Upper lobe of right lung (tissue), 1 donor: ENCODE data around the gene CYTH2. TPM values are rescaled to one million over a fixed set of nuclear protein-coding genes. Genes with fewer than 3 reads are reported as not detected.

Source experiments
- ATAC-seq: fragments of 200-7000 bp; cut with Tn5 transposase; one replicate; pipeline ENCODE4 v1.9.1; 2020; ENCODE audit warnings: mild to moderate bottlenecking, moderate library complexity
- DNase-seq: peaks from one replicate; pipeline ENCODE4 v3.0.0-alpha.2; 2020
- H3K27ac ChIP-seq: fragments of 200-600 bp; one replicate; pipeline ENCODE4 v1.8.0; 2022
- H3K27me3 ChIP-seq: fragments of 200-600 bp; one replicate; pipeline ENCODE4 v1.8.0; 2022; ENCODE audit warnings: mild to moderate bottlenecking
- H3K36me3 ChIP-seq: fragments of 200-600 bp; one replicate; pipeline ENCODE4 v1.8.0; 2022
- H3K4me1 ChIP-seq: fragments of 200-600 bp; one replicate; pipeline ENCODE4 v1.8.0; 2022
- H3K4me3 ChIP-seq: fragments of 200-600 bp; one replicate; pipeline ENCODE4 v1.8.0; 2022; ENCODE audit warnings: mild to moderate bottlenecking
- H3K9me3 ChIP-seq: fragments of 200-600 bp; one replicate; pipeline ENCODE4 v1.8.0; 2022
- intact Hi-C: fragments of 100-400 bp; cut with DNase I; formaldehyde crosslinking; loops from one replicate; pipeline ENCODE4 v1.11.0; 2022
- total RNA-seq: library from RNA; stranded (reverse); fragmentation: NEBNext Ultra II Directional; extraction: Animal tissue kit (Norgen Biotek cat#: 25700); gene quantifications from one replicate; pipeline ENCODE4 v1.2.1, GENCODE V29; 2021
- TF ChIP-seq, protein P1 (sequence below): fragments of 200-600 bp; IDR thresholded peaks from one replicate; pipeline ENCODE4 v1.8.0; 2022; ENCODE audit warnings: antibody characterized with exemption
- donor health status: DM: no; HTN: yes; CAD: no; lungs with severe emphysema.

The CYTH2 gene
- total RNA-seq, 1 donor from 2014 or later, result 60.7 TPM

DNA sequence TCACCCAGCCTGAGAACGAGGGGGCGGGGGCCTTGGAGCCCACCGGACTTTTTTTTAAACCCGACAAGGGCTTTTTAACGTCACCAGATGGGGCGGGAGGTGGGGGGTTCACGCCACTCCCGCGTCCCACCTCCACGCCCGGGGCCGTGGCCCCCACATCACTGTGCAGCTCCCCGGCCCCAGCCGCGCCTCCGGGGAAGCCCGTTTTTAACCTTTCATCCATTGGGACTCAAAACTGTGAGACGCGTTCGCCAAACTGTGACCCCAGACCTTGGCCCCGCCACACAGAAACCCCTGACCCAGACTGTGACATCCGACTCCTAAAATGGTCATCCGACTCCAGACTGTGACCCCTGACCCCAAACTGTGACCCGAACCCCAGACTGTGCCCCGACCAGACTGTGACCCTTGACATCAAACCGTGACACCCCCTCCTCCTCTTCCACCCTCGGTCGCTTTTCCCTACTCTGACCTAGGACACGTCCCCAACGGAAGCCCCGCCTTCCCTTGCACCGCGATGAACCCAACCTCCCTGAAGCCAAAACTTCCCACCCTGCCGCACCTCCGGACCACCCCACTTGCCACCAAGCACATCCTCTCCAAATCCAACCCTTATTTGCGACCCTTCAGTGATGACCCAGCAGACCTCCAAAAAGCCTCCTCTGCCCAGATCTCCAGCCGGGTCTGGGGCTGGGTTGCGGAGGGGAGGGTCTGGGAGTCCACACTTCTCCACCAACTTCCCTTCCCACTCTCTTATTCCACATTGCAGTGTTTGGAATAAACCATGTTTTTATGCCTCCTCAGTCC lies 24.8 kb upstream of the CYTH2 start:
- Histone ChIP-seq H3K4me1 (peaks cover 13% of the 10 kb centered on the region), H3K9me3 (no peaks in the 10 kb centered on the region), H3K27ac (no peak overlapping the region), H3K36me3 (peaks cover 26% of the 10 kb centered on the region), H3K27me3 (peaks cover 24% of the 10 kb centered on the region), H3K4me3 (peak overlapping the region; percentile 100)
- no peak for ATAC-seq
- intact Hi-C loops, result no loop called here
- DNase-seq, result no peak
- TF ChIP-seq, protein P1, sequence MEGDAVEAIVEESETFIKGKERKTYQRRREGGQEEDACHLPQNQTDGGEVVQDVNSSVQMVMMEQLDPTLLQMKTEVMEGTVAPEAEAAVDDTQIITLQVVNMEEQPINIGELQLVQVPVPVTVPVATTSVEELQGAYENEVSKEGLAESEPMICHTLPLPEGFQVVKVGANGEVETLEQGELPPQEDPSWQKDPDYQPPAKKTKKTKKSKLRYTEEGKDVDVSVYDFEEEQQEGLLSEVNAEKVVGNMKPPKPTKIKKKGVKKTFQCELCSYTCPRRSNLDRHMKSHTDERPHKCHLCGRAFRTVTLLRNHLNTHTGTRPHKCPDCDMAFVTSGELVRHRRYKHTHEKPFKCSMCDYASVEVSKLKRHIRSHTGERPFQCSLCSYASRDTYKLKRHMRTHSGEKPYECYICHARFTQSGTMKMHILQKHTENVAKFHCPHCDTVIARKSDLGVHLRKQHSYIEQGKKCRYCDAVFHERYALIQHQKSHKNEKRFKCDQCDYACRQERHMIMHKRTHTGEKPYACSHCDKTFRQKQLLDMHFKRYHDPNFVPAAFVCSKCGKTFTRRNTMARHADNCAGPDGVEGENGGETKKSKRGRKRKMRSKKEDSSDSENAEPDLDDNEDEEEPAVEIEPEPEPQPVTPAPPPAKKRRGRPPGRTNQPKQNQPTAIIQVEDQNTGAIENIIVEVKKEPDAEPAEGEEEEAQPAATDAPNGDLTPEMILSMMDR, result no peak

DNA sequence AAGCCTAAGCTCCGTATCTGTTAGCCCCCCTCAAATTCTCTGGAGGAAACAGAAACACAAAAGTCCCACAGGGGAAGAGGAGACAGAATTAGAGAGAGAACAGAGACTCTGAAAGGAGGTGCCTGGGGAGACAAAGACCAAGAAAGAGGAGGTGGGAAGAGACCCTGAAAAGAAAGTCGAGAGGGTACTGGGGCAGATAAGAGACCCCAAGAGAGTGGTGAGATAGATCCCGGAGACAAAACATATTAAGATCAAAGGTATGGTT lies 24.3 kb upstream of the CYTH2 start:
- peaks cover 13% of the 10 kb centered on the region for H3K4me1 ChIP-seq
- H3K9me3 ChIP-seq, result no peaks in the 10 kb centered on the region
- H3K36me3 ChIP-seq, result peaks cover 32% of the 10 kb centered on the region
- DNase-seq, result no peak
- ATAC-seq, result no peak
- TF ChIP-seq, protein P1, result no peak
- peak overlapping the region; percentile 88 for H3K27ac ChIP-seq
- intact Hi-C loops, result no loop called here
- peak overlapping the region; percentile 100 for H3K4me3 ChIP-seq
- peaks cover 24% of the 10 kb centered on the region for H3K27me3 ChIP-seq

DNA sequence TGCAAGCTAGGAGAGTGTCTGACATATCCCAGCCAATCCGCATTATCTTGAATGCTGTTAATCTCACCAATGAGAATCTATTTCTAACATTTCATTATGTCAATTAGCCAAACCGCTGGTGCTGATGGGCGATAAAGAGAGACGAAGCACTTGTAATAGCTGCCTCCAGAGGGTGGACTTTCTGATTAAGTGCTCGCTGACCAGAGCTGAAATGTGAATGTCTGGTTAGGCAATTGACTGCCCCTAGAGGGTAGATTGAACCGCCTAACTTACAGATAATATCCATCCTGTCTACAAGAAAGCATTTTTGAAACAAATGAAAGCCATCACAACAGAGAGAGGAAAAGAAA lies 23.9 kb upstream of the CYTH2 start:
- peaks cover 24% of the 10 kb centered on the region for H3K27me3 ChIP-seq
- no peak for DNase-seq
- no peaks in the 10 kb centered on the region for H3K9me3 ChIP-seq
- ATAC-seq, result peak; percentile 24
- peaks cover 35% of the 10 kb centered on the region for H3K36me3 ChIP-seq
- TF ChIP-seq, protein P1, result peak; percentile 48
- intact Hi-C loops, result no loop called here
- peak overlapping the region; percentile 100 for H3K4me3 ChIP-seq
- peak overlapping the region; percentile 88 for H3K27ac ChIP-seq
- peaks cover 13% of the 10 kb centered on the region for H3K4me1 ChIP-seq

DNA sequence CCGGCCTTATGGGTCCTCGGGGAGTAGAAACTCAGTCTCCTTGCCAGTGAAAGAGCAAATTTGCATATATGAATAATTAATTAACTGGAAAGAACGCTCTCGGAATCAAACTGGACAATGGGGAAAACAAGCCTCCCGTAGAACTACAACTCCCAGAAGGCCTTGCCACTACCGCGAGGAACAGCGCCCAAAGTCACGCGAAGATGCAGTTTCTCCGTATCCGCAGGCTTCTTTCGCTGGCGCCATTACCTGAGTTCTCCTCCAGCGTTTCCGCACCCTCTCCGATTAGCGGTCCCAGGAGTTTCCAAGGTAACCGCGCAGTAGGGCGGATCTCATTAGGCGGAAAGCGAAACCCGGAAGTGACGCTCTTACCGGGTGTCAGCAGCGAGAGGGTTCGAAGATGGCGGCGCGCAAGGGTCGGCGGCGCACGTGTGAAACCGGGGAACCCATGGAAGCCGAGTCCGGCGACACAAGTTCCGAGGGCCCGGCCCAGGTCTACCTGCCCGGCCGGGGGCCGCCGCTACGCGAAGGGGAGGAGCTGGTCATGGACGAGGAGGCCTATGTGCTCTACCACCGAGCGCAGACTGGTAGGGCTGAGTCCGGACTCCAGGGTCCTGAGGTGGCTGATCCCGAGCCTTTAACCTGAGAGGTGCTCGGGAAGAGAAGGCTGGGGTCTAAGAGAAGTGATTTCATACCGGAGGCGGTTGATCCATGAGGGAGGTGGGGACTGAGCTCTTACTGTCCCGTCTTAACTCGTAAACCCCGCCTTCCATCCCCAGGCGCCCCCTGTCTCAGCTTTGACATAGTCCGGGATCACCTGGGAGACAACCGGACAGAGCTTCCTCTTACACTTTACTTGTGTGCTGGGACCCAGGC lies 23.3 kb upstream of the CYTH2 start, which contains the start of gene GRWD1:
GRWD1 (plus strand) TSS at position 378 of the 876 bp plus-strand sequence; CDS start at position 401, 23 bp downstream.
- intact Hi-C loops, result no loop called here
- ATAC-seq (peak; percentile 94), DNase-seq (peak; percentile 92)
- Histone ChIP-seq H3K27ac (peak within 1 kb of the TSS; percentile 88), H3K27me3 (peaks cover 23% of the 10 kb centered on the region), H3K4me3 (peak within 1 kb of the TSS; percentile 100), H3K9me3 (no peaks in the 10 kb centered on the region), H3K4me1 (peaks cover 13% of the 10 kb centered on the region), H3K36me3 (peaks cover 42% of the 10 kb centered on the region)
- TF ChIP-seq, protein P1, result no peak

DNA sequence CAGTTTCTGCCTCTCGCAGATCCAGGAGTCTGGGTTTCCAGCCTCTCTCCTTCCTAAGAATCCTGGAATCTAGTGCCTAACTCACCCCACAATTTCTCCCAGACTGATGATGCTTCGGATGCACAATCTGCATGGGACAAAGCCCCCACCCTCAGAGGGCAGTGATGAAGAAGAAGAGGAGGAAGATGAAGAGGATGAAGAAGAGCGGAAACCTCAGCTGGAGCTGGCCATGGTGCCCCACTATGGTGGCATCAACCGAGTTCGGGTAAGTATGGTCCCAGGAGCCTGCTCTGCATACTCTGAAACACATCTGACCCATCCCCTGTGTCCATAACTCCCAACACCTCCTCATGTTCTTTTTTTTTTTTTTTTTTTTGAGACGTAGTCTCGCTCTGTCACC lies 22.6 kb upstream of the CYTH2 start:
- peaks cover 13% of the 10 kb centered on the region for H3K4me1 ChIP-seq
- intact Hi-C loops, result no loop called here

More for the DNA sequence above, 22.6 kb upstream of the CYTH2 start:
- peak overlapping the region; percentile 100 for H3K4me3 ChIP-seq
- peaks cover 49% of the 10 kb centered on the region for H3K36me3 ChIP-seq
- DNase-seq (no peak), ATAC-seq (no peak)
- TF ChIP-seq, protein P1, result no peak
- H3K27ac ChIP-seq, result peak overlapping the region; percentile 88
- H3K27me3 ChIP-seq, result peaks cover 15% of the 10 kb centered on the region
- no peaks in the 10 kb centered on the region for H3K9me3 ChIP-seq
